ENCODE measurements around the gene ARL5B.

ARL5B gene

DNA sequence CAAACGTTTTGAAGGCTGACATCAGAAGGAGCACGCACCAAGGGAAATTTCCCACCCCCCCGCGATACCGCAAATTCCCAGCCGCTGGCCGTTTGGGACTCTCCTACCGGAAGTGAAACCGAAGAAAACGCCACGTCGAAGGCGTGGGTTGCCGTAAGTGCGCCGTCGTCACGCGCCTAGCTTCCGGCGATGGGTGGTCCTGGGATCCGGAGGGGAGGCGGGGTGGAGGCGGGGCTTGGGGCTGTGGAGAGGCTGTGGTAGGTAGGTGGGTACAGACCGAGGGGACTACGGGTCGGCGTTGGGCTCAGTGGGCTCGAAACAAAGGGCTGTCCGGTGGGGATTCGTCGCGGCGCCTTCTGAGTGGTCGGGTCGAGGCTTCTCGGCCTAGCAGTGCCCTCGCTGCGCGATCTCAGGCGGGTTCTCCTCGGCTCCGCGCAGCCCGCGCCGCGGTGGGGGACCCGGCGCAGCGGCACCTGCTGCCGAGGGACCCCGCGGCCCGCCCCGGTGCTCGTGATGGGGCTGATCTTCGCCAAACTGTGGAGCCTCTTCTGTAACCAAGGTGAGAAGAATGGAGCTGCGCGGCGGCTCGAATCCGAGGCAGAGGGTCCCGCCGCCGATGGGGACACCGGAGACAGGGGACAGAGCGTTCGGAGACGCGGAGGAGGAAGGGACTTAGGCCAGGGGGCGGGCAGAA, at the start of gene ARL5B:
ARL5B (plus strand) TSS at position 307 of the 694 bp plus-strand sequence; CDS start at position 514, 207 bp downstream.
- Histone ChIP-seq H3K4me3 (ENCODE audit: low read depth in 1 of 2, low read length in 1 of 2) (peak within 1 kb of the TSS; percentile 85 to 87), H3K27me3 (no peaks in the 10 kb centered on the region), H3K9me3 (no peaks in the 10 kb centered on the region), H3K27ac (peak within 1 kb of the TSS; percentile 91), H3K36me3 (no peaks in the 10 kb centered on the region), H3K4me1 (ENCODE audit: control insufficient read depth in 1 of 2, insufficient read depth in 1 of 2, low read depth in 1 of 2, low read length in 1 of 2) (peaks cover 20 to 24% of the 10 kb centered on the region in 2 experiments)
- no peak for TF ChIP-seq CTCF (IDR thresholded peaks at IDR 0.05)

DNA sequence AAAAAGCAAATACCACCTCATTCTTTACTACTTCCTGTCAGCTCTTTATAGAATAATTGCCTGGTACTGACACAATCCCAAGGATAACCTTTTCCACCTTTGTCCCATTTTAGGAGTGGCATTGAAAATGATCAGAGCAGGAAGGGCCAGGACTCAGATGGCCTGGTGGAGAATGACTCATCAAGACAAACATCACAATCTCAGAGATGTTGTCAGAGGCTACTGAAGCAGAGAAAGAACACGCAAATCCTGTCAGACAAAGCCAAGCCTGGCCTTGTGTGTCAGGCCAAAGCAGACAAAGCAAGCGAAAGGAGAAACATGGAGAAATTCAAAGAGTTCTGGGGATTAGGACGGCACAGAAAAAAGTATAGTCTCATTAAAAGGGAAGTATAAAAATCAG, 48.7 kb upstream of the ARL5B start:
- Histone ChIP-seq H3K4me3 (ENCODE audit: low read depth in 1 of 2, low read length in 1 of 2) (no peak overlapping the region), H3K36me3 (peaks cover 34% of the 10 kb centered on the region), H3K9me3 (no peaks in the 10 kb centered on the region), H3K27ac (no peak overlapping the region), H3K27me3 (no peaks in the 10 kb centered on the region), H3K4me1 (ENCODE audit: control insufficient read depth in 1 of 2, insufficient read depth in 1 of 2, low read depth in 1 of 2, low read length in 1 of 2) (no peaks in the 10 kb centered on the region)
- TF ChIP-seq CTCF (IDR thresholded peaks at IDR 0.05) = no peak

- H3K4me1 ChIP-seq (ENCODE audit: control insufficient read depth in 1 of 2, insufficient read depth in 1 of 2, low read depth in 1 of 2, low read length in 1 of 2) = no peaks in the 10 kb centered on the region
- no peak overlapping the region for H3K27ac ChIP-seq
- H3K36me3 ChIP-seq = peaks cover 34% of the 10 kb centered on the region
- H3K4me3 ChIP-seq (ENCODE audit: low read depth in 1 of 2, low read length in 1 of 2) = no peak overlapping the region
- H3K27me3 ChIP-seq = no peaks in the 10 kb centered on the region
- no peaks in the 10 kb centered on the region for H3K9me3 ChIP-seq
- no peak for TF ChIP-seq CTCF (IDR thresholded peaks at IDR 0.05)
Measured at GRCh38 chr10:18611168-18611567, 48.1 kb upstream of the ARL5B start.

- Histone ChIP-seq H3K27me3 (no peaks in the 10 kb centered on the region), H3K4me3 (ENCODE audit: low read depth in 1 of 2, low read length in 1 of 2) (no peak overlapping the region), H3K4me1 (ENCODE audit: control insufficient read depth in 1 of 2, insufficient read depth in 1 of 2, low read depth in 1 of 2, low read length in 1 of 2) (no peaks in the 10 kb centered on the region), H3K36me3 (peaks cover 17% of the 10 kb centered on the region), H3K9me3 (no peaks in the 10 kb centered on the region), H3K27ac (no peak overlapping the region)
- no peak for TF ChIP-seq CTCF (IDR thresholded peaks at IDR 0.05)
Measured at GRCh38 chr10:18615618-18616017, 43.6 kb upstream of the ARL5B start.

DNA sequence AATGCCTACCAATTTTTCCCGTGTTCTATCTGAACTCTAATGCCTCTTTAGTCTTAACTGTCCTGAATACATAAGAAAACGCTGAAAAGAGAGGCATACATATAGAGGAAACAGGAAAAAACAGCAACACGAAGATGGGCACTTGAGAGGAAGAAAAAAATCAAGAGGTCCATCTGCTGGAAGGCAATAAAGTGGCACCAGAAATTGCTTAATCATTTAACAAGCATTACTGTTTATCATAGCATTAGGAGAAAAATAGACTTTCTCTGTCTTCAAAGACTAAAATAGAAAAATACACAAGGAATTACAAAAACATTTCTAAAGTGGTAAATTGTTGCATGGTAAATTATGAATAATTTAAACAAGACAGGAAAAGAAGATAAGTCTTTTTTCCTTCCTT, 42.9 kb upstream of the ARL5B start:
- H3K9me3 ChIP-seq = no peaks in the 10 kb centered on the region
- H3K27ac ChIP-seq = no peak overlapping the region
- no peaks in the 10 kb centered on the region for H3K4me1 ChIP-seq (ENCODE audit: control insufficient read depth in 1 of 2, insufficient read depth in 1 of 2, low read depth in 1 of 2, low read length in 1 of 2)
- H3K27me3 ChIP-seq = no peaks in the 10 kb centered on the region
- no peak for TF ChIP-seq CTCF (IDR thresholded peaks at IDR 0.05)
- peaks cover 17% of the 10 kb centered on the region for H3K36me3 ChIP-seq
- no peak overlapping the region for H3K4me3 ChIP-seq (ENCODE audit: low read depth in 1 of 2, low read length in 1 of 2)

Data from neutrophil (primary cell).